IMR-90 (cell line): ENCODE results near the gene OCLN.
"Not testable (repeated sequence)": the region's sequence is repeated elsewhere in the genome, so short reads cannot be mapped to it uniquely, and the experiment has no call there.

Source experiments
- BHLHE40 ChIP-seq: fragments of 150-350 bp; IDR thresholded peaks from 2 replicates; pipeline ENCODE4 v1.6.1; 2016; ENCODE audit warnings: mild to moderate bottlenecking, low read depth, low read length
- ELK1 ChIP-seq: fragments of 150-350 bp; IDR thresholded peaks from 2 replicates; pipeline ENCODE4 v1.6.1; 2016; ENCODE audit warnings: low read depth, mild to moderate bottlenecking, low read length, moderate library complexity, borderline replicate concordance
- FOS ChIP-seq: fragments of 150-350 bp; IDR thresholded peaks from 2 replicates; pipeline ENCODE4 v1.6.1; 2016; ENCODE audit warnings: low read depth, low read length
- MAFK ChIP-seq: IDR thresholded peaks from 2 replicates; pipeline ENCODE4 v1.6.1; 2012; ENCODE audit warnings: low read depth, low read length, improper control_type of control experiment
- POLR2A ChIP-seq: IDR thresholded peaks from 2 replicates; pipeline ENCODE4 v1.6.1; 2012; ENCODE audit warnings: mild to moderate bottlenecking, low read depth, low read length
- RAD21 ChIP-seq: IDR thresholded peaks from 2 replicates; pipeline ENCODE4 v1.6.1; 2012; ENCODE audit warnings: low read length, improper control_type of control experiment
- RFX5 ChIP-seq: IDR thresholded peaks from 2 replicates; pipeline ENCODE4 v1.8.0; 2012; ENCODE audit warnings: low read depth, mild to moderate bottlenecking, low read length, moderate library complexity
- TF ChIP-seq, protein P1 (sequence below): conservative IDR thresholded peaks from 2 replicates; pipeline ENCODE4 v1.5.1; 2012; ENCODE audit warnings: mild to moderate bottlenecking, low read depth, low read length, improper control_type of control experiment
- TF ChIP-seq, protein P2 (sequence below): fragments of 150-350 bp; IDR thresholded peaks from 2 replicates; pipeline ENCODE4 v1.6.1; 2017; ENCODE audit warnings: mild to moderate bottlenecking, antibody characterized with exemption, low read length, low read depth

GRCh38 chr5:69478296-69478695, 14.3 kb upstream of the OCLN start:
- TF ChIP-seq, protein P1, sequence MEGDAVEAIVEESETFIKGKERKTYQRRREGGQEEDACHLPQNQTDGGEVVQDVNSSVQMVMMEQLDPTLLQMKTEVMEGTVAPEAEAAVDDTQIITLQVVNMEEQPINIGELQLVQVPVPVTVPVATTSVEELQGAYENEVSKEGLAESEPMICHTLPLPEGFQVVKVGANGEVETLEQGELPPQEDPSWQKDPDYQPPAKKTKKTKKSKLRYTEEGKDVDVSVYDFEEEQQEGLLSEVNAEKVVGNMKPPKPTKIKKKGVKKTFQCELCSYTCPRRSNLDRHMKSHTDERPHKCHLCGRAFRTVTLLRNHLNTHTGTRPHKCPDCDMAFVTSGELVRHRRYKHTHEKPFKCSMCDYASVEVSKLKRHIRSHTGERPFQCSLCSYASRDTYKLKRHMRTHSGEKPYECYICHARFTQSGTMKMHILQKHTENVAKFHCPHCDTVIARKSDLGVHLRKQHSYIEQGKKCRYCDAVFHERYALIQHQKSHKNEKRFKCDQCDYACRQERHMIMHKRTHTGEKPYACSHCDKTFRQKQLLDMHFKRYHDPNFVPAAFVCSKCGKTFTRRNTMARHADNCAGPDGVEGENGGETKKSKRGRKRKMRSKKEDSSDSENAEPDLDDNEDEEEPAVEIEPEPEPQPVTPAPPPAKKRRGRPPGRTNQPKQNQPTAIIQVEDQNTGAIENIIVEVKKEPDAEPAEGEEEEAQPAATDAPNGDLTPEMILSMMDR: not testable (repeated sequence)
- TF ChIP-seq RAD21, MAFK, FOS, BHLHE40, POLR2A, RFX5, ELK1: not testable (repeated sequence)
- TF ChIP-seq, protein P2, sequence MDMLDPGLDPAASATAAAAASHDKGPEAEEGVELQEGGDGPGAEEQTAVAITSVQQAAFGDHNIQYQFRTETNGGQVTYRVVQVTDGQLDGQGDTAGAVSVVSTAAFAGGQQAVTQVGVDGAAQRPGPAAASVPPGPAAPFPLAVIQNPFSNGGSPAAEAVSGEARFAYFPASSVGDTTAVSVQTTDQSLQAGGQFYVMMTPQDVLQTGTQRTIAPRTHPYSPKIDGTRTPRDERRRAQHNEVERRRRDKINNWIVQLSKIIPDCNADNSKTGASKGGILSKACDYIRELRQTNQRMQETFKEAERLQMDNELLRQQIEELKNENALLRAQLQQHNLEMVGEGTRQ: not testable (repeated sequence)
